ENCODE results near the gene COQ5. TPM values are rescaled to one million over a fixed set of nuclear protein-coding genes. Genes with fewer than 3 reads are reported as not detected.

The COQ5 gene
- total RNA-seq, 4 donors from 2014 or later, result 16.5 to 19.2 (median 18.3) TPM

- WGBS, 2 donors, result 83% methylated on average over 6 of the region's 6 CpGs
- intact Hi-C loops (cut with DNase I; ENCODE audit: low total_unique reads), result no loop called here
- TF ChIP-seq CTCF (IDR thresholded peaks at IDR 0.05) (no peak), POLR2A (IDR thresholded peaks at IDR 0.05) (no peak)
- no peak overlapping the region for H3K4me3 ChIP-seq (ENCODE audit: low read depth, poor library complexity, severe bottlenecking)
- no peak for DNase-seq (ENCODE audit: low spot score in 2 of 2)
Measured at GRCh38 chr12:120457133-120457532, 71.8 kb downstream of the COQ5 start.

- 89 to 94% methylated on average over 7 of the region's 7 CpGs for WGBS, 2 donors
- TF ChIP-seq POLR2A (IDR thresholded peaks at IDR 0.05) (no peak), CTCF (IDR thresholded peaks at IDR 0.05) (no peak)
Measured at GRCh38 chr12:120455302-120455701, 73.7 kb downstream of the COQ5 start.

GRCh38 chr12:120453977-120454376, 75.0 kb downstream of the COQ5 start:
- no peak overlapping the region for H3K4me3 ChIP-seq (ENCODE audit: low read depth, poor library complexity, severe bottlenecking)
- intact Hi-C loops (cut with DNase I; ENCODE audit: low total_unique reads), result no loop called here
- TF ChIP-seq CTCF (IDR thresholded peaks at IDR 0.05) (no peak), POLR2A (IDR thresholded peaks at IDR 0.05) (no peak)
- DNase-seq (ENCODE audit: low spot score in 2 of 2), result no peak
- WGBS, 2 donors, result 63 to 67% methylated on average over 4 of the region's 4 CpGs

More at GRCh38 chr12:120455302-120455701, 73.7 kb downstream of the COQ5 start:
- DNase-seq (ENCODE audit: low spot score in 2 of 2), result no peak
- intact Hi-C loops (cut with DNase I; ENCODE audit: low total_unique reads), result no loop called here
- H3K4me3 ChIP-seq (ENCODE audit: low read depth, poor library complexity, severe bottlenecking), result no peak overlapping the region

Other genes with a start within 250 kb of the COQ5 start
- under 1 TPM in 2 of 4 donors, not detected in 2; under 0.01 TPM for gene RNU4-2, start 237.3 kb downstream of the COQ5 start, total RNA-seq
- under 1 TPM in 2 of 4 donors, not detected in 2; under 0.01 TPM for gene RNU4-1, start 235.9 kb downstream of the COQ5 start, total RNA-seq
- gene SIRT4, start 226.8 kb downstream of the COQ5 start, total RNA-seq, result 1 to 10 TPM in 3 of 4 donors, under 1 TPM in 1; 0.49 to 4.1 (median 2.8) TPM
- not detected for gene PLA2G1B, start 201.4 kb downstream of the COQ5 start, total RNA-seq
- gene MSI1, start 160.0 kb downstream of the COQ5 start, total RNA-seq, result under 1 TPM in 2 of 4 donors, not detected in 2; 0.07 to 0.39 TPM
- gene COX6A1, start 91.0 kb downstream of the COQ5 start, total RNA-seq, result 100 to 1,000 TPM; 638 to 834 (median 702) TPM
- gene TRIAP1, start 82.8 kb downstream of the COQ5 start, total RNA-seq, result 10 to 100 TPM in 3 of 4 donors, 1 to 10 TPM in 1; 9.6 to 20.2 (median 16.1) TPM
- 10 to 100 TPM; 19.3 to 24.1 (median 20.1) TPM for gene GATC, start 82.7 kb downstream of the COQ5 start, total RNA-seq
- gene SRSF9, start 59.4 kb downstream of the COQ5 start, total RNA-seq, result 10 to 100 TPM; 55.4 to 97.2 (median 81.2) TPM
- gene DYNLL1, start 33.0 kb downstream of the COQ5 start, total RNA-seq, result 100 to 1,000 TPM; 310 to 529 (median 388) TPM
- 100 to 1,000 TPM in 3 of 4 donors, 10 to 100 TPM in 1; 99.9 to 162 (median 118) TPM for gene RNF10, start 5.2 kb upstream of the COQ5 start, total RNA-seq
- 10 to 100 TPM in 3 of 4 donors, 1 to 10 TPM in 1; 7.5 to 26.9 (median 22.5) TPM for gene POP5, start 52.2 kb upstream of the COQ5 start, total RNA-seq
- under 1 TPM in 3 of 4 donors, not detected in 1; 0.39 to 0.94 (median 0.89) TPM for gene CABP1, start 111.5 kb upstream of the COQ5 start, total RNA-seq
- gene MLEC, start 158.0 kb upstream of the COQ5 start, total RNA-seq, result 10 to 100 TPM; 15.4 to 53.3 (median 40.9) TPM
- 10 to 100 TPM in 3 of 4 donors, 1 to 10 TPM in 1; 5.0 to 20.3 (median 13.9) TPM for gene UNC119B, start 181.3 kb upstream of the COQ5 start, total RNA-seq
- 10 to 100 TPM; 21.3 to 37.1 (median 29.1) TPM for gene ACADS, start 196.7 kb upstream of the COQ5 start, total RNA-seq

All from lower leg skin (tissue), 4 donors.